Erythroblast (primary cell): ENCODE results near the gene TOX3.

ENCODE experiments used
- GATA1 ChIP-seq: IDR thresholded peaks from 2 replicates; pipeline ENCODE4 v1.6.1; 2011; ENCODE audit warnings: low read depth, mild to moderate bottlenecking, control low read depth, low read length, moderate library complexity
- POLR2A ChIP-seq: IDR thresholded peaks from 2 replicates; pipeline ENCODE4 v1.6.1; 2011; ENCODE audit warnings: mild to moderate bottlenecking, low read length

- TF ChIP-seq POLR2A = no peak
- no peak for TF ChIP-seq GATA1
Observed at GRCh38 chr16:52469775-52470174, 77.2 kb downstream of the TOX3 start.
